ENCODE data around the gene SEC24A. TPM values are rescaled to one million over a fixed set of nuclear protein-coding genes. Genes with fewer than 3 reads are reported as not detected.

SEC24A gene
- total RNA-seq, 1 experiment from 2014 or later = 30.4 TPM

- Histone ChIP-seq H4K91ac (ENCODE audit: insufficient read length, low read depth, low read length) (no peak overlapping the region), H3K9ac (ENCODE audit: extremely low read depth, insufficient read length, low read length) (no peak overlapping the region), H2BK120ac (ENCODE audit: low read depth, low read length, poor library complexity, severe bottlenecking) (no peak overlapping the region), H3K4me2 (ENCODE audit: insufficient read depth, insufficient read length, low read length) (no peak overlapping the region), H3K14ac (ENCODE audit: insufficient read depth, low read length) (no peak overlapping the region), H2BK15ac (ENCODE audit: low read depth, low read length) (no peak overlapping the region), H3K79me1 (ENCODE audit: insufficient read depth, low read depth, low read length, poor library complexity, severe bottlenecking) (no peaks in the 10 kb centered on the region), H3K4me1 (ENCODE audit: insufficient read depth, low read length) (no peaks in the 10 kb centered on the region), H3K79me2 (ENCODE audit: insufficient read depth, low read length) (no peaks in the 10 kb centered on the region), H2AFZ (ENCODE audit: low read length) (no peak overlapping the region), H3K27ac (ENCODE audit: insufficient read length, low read depth, low read length) (no peak overlapping the region), H3K18ac (ENCODE audit: insufficient read length, low read depth, low read length) (no peak overlapping the region), H3K4ac (ENCODE audit: low read depth, low read length) (no peak overlapping the region), H4K20me1 (ENCODE audit: control insufficient read depth, insufficient read depth, insufficient read length) (no peaks in the 10 kb centered on the region), H2BK5ac (ENCODE audit: insufficient read length, low read length) (no peak overlapping the region), H3T11ph (ENCODE audit: low read length) (no peak overlapping the region), H4K5ac (ENCODE audit: insufficient read length, low read depth, low read length) (no peak overlapping the region), H3K56ac (ENCODE audit: insufficient read length, low read depth, low read length) (no peak overlapping the region), H3K23me2 (ENCODE audit: insufficient read length, low read depth, low read length, poor library complexity, severe bottlenecking) (no peaks in the 10 kb centered on the region), H3K9me3 (ENCODE audit: control insufficient read depth, low read depth, low read length) (no peaks in the 10 kb centered on the region), H3K27me3 (ENCODE audit: insufficient read depth, low read length) (no peaks in the 10 kb centered on the region), H2BK20ac (ENCODE audit: low read depth, low read length, poor library complexity, severe bottlenecking) (no peak overlapping the region), H3K23ac (ENCODE audit: insufficient read length, low read depth, low read length) (no peak overlapping the region), H2AK5ac (ENCODE audit: insufficient read length, low read length) (no peak overlapping the region), H4K8ac (replicated peaks; ENCODE audit: insufficient read length, low read depth, low read length) (no peak overlapping the region), H2BK12ac (ENCODE audit: insufficient read length, low read depth, low read length) (no peak overlapping the region)
- Mint-ChIP-seq H3K4me3 (no peak overlapping the region), H3K27ac (no peak overlapping the region), H3K27me3 (ENCODE audit: low read depth) (no peaks in the 10 kb centered on the region), H3K36me3 (ENCODE audit: insufficient read depth in 1 of 3, low read depth in 3 of 3) (peaks cover 8 to 71% (median 32%) of the 10 kb centered on the region in 3 experiments; a peak in 6 of 7 replicates), H3K9me3 (no peaks in the 10 kb centered on the region), H3K4me1 (peaks cover 5% of the 10 kb centered on the region in 2 experiments)
- no peak for DNase-seq
- TF ChIP-seq CTCF (conservative IDR thresholded peaks at IDR 0.05) = no peak
- WGBS (ENCODE audit: extremely low coverage, insufficient read length, low lambda C conversion rate) = no CpG with 5 or more reads among the region's 3 CpGs
Measured at GRCh38 chr5:134608555-134608954, 40.0 kb upstream of the SEC24A start.
